Upper lobe of left lung (tissue), 4 donors: ENCODE results near the gene PRMT9.

ENCODE experiments used
- EP300 ChIP-seq, 4 donors: sonication (generic); formaldehyde crosslinking; IDR thresholded peaks; one replicate each; pipeline ENCODE4 v1.5.1; 2017; ENCODE audit warnings: antibody characterized with exemption in 4 of 4, control low read depth in 2 of 4
- POLR2A ChIP-seq, 4 donors: fragments of 450-650 bp; IDR thresholded peaks; one replicate each; pipeline ENCODE4 v1.5.1; 2016 to 2017; ENCODE audit warnings: antibody characterized with exemption in 4 of 4, mild to moderate bottlenecking in 2 of 4
- TF ChIP-seq, protein P1 (sequence below), 6 experiments: fragments of 450-650 bp in 4 of 6; fragments of 200-600 bp in 2 of 6; sonication (generic) in 2 of 6; IDR thresholded peaks; one replicate each; pipeline ENCODE4 v1.5.1; 2016 to 2019; ENCODE audit warnings: antibody characterized with exemption in 6 of 6

DNA sequence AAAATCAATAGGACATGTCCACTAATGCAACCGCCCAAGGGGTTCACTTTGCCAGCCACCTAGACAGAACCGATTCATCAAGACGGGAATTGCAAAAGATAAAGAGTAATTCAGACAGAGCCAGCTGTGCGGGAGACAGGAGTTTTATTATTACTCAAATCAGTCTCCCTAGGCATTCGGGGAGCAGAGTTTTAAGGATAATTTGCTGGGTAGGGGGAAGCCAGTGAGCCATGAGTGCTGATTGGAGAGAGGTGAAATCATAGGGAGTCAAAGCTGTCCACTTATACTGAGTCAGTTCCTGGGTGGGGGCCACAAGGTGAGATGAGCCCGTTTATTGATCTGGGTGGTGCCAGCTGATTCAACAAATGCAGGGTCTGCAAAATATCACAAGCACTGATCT, 58.2 kb downstream of the PRMT9 start:
- TF ChIP-seq POLR2A (IDR thresholded peaks at IDR 0.05) (no peak), EP300 (IDR thresholded peaks at IDR 0.05) (no peak)
- TF ChIP-seq, protein P1, sequence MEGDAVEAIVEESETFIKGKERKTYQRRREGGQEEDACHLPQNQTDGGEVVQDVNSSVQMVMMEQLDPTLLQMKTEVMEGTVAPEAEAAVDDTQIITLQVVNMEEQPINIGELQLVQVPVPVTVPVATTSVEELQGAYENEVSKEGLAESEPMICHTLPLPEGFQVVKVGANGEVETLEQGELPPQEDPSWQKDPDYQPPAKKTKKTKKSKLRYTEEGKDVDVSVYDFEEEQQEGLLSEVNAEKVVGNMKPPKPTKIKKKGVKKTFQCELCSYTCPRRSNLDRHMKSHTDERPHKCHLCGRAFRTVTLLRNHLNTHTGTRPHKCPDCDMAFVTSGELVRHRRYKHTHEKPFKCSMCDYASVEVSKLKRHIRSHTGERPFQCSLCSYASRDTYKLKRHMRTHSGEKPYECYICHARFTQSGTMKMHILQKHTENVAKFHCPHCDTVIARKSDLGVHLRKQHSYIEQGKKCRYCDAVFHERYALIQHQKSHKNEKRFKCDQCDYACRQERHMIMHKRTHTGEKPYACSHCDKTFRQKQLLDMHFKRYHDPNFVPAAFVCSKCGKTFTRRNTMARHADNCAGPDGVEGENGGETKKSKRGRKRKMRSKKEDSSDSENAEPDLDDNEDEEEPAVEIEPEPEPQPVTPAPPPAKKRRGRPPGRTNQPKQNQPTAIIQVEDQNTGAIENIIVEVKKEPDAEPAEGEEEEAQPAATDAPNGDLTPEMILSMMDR (IDR thresholded peaks at IDR 0.05): no peak
